Measurements from ENCODE around the gene ZNF468.
"Not testable (repeated sequence)": the region's sequence is repeated elsewhere in the genome, so short reads cannot be mapped to it uniquely, and the experiment has no call there.

The ZNF468 gene

DNA sequence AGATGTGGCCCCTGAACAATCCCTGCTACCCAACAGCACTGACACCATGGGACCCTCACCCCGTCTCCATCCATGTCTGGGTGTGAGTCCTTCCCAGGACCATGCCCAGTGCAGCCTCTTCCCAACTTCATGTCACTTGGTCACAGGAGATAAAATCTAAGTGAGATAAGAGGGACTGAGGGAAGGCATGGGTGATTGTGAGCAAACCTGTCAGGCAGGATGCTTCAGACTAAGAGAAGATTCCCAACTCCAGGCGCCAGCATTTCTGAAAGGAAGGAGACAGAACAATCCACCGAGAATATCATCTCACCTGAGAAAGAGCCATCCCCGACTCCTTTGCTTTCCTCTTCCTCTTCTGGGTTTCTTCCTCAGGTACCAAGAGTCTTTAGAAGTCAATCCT lies 32.5 kb upstream of the ZNF468 start:
- H3K9ac ChIP-seq (ENCODE audit: insufficient read length): no peak overlapping the region
- no peaks in the 10 kb centered on the region for H3K36me3 ChIP-seq (ENCODE audit: insufficient read depth, low read length)
- no peak overlapping the region for H3K27ac ChIP-seq
- H3K4me3 ChIP-seq: no peak overlapping the region
- TF ChIP-seq EZH2 (IDR thresholded peaks at IDR 0.05) (no peak), POLR2AphosphoS5 (IDR thresholded peaks at IDR 0.05; ENCODE audit: borderline replicate concordance, low read depth, low read length) (no peak), FOXP2 (optimal IDR thresholded peaks at IDR 0.05; ENCODE audit: control extremely low read depth, extremely low read length, insufficient read depth) (no peak)
- H3K9me3 ChIP-seq (ENCODE audit: low read depth, low read length): no peaks in the 10 kb centered on the region
- no peak for DNase-seq (ENCODE audit: low read depth, low spot score)

DNA sequence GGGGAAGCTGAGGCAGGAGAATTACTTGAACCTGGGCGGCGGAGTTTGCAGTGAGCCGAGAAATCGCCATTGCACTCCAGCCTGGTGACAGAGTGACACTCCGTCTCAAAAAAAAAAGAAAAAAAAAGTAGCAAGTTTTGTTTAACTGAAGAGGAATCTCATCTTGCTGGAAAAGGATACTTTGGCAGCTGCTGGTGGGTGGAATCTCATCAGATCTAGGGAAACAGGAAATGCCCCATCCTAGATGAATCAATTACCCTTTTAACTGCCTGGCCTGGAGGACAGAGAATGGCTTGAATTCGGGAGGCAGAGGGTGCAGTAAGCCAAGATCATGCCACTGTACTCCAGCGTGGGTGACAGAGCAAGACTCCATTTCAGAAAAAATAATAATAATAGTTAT lies 31.7 kb upstream of the ZNF468 start:
- Histone ChIP-seq H3K9me3 (ENCODE audit: low read depth, low read length) (no peaks in the 10 kb centered on the region), H3K4me3 (no peak overlapping the region), H3K9ac (ENCODE audit: insufficient read length) (no peak overlapping the region), H3K27ac (no peak overlapping the region), H3K36me3 (ENCODE audit: insufficient read depth, low read length) (no peaks in the 10 kb centered on the region)
- DNase-seq (ENCODE audit: low read depth, low spot score): no peak
- no peak for TF ChIP-seq EZH2 (IDR thresholded peaks at IDR 0.05)
- no peak for TF ChIP-seq FOXP2 (optimal IDR thresholded peaks at IDR 0.05; ENCODE audit: control extremely low read depth, extremely low read length, insufficient read depth)
- no peak for TF ChIP-seq POLR2AphosphoS5 (IDR thresholded peaks at IDR 0.05; ENCODE audit: borderline replicate concordance, low read depth, low read length)

DNA sequence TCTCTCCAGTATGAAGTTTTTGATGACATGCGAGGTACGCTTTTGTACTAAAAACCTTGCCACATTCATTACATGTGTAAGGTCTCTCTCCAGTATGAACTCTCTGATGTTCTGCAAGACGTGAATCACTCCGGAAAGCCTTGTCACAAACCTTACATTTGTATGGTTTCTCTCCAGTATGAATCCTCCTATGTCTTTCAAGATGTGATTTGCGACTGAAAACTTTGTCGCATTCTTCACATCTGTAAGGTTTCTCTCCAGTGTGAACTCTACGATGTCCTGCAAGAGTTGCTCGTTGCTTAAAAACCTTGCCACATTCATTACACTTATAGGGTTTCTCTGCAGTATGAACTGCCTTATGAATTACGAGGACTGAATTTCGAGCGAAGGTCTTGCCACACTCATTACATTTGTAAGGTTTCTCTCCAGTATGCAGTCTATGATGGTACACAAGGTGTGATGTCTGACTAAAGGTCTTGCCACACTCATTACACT lies 23.5 kb upstream of the ZNF468 start:
- H3K9ac ChIP-seq (ENCODE audit: insufficient read length): no peak overlapping the region
- H3K4me3 ChIP-seq: no peak overlapping the region
- TF ChIP-seq POLR2AphosphoS5 (IDR thresholded peaks at IDR 0.05; ENCODE audit: borderline replicate concordance, low read depth, low read length) (no peak), EZH2 (IDR thresholded peaks at IDR 0.05) (no peak), FOXP2 (optimal IDR thresholded peaks at IDR 0.05; ENCODE audit: control extremely low read depth, extremely low read length, insufficient read depth) (no peak)
- no peak for DNase-seq (ENCODE audit: low read depth, low spot score)
- peaks cover 6% of the 10 kb centered on the region; the same call in 1 of the 2 replicates for H3K9me3 ChIP-seq (ENCODE audit: low read depth, low read length)
- H3K36me3 ChIP-seq (ENCODE audit: insufficient read depth, low read length): no peaks in the 10 kb centered on the region; the same call in 1 of the 2 replicates
- H3K27ac ChIP-seq: no peak overlapping the region

DNA sequence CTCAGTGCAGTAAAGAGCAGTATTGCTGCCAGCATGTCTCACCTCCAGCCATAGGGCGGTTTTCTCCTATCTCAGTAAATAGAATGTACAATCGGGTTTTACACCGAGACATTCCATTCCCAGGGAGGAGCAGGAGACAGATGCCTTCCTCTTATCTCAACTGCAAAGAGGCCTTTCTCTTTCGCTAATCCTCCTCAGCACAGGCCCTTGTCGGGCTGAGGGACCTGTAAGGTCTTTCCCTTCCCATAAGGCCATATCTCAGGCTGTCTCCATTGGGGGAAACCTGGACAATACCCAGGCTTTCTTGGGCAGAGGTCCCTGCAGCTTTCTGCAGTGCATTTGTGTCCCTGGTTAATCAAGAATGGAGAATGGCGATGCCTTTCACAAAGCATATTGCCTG lies 15.6 kb upstream of the ZNF468 start:
- H3K27ac ChIP-seq; DNase-seq (ENCODE audit: low read depth, low spot score); H3K4me3 ChIP-seq; H3K9me3 ChIP-seq (ENCODE audit: low read depth, low read length); H3K36me3 ChIP-seq (ENCODE audit: insufficient read depth, low read length); H3K9ac ChIP-seq (ENCODE audit: insufficient read length): not testable (repeated sequence)

DNA sequence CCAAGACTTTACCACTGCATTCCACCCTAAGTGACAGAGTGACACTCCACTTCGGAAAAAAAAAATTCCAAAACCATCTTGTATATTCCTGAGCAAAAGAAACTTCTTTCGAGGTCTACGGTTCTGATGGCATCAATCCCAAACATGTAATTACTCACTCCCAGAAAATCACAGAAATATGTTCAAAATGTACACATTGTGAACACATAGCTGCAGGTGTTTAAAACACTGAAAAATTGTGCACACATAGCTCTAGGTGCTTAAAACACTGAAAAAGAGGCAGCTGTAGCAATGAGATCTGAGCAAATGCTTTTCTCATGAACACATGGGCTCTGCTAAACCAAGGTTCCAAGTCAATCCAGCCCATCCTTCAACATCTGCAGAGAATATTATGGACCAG lies 14.0 kb upstream of the ZNF468 start:
- Histone ChIP-seq H3K27ac (no peak overlapping the region), H3K36me3 (ENCODE audit: insufficient read depth, low read length) (no peaks in the 10 kb centered on the region), H3K9me3 (ENCODE audit: low read depth, low read length) (no peaks in the 10 kb centered on the region), H3K4me3 (no peak overlapping the region), H3K9ac (ENCODE audit: insufficient read length) (no peak overlapping the region)
- no peak for DNase-seq (ENCODE audit: low read depth, low spot score)
- TF ChIP-seq EZH2 (IDR thresholded peaks at IDR 0.05) (no peak), FOXP2 (optimal IDR thresholded peaks at IDR 0.05; ENCODE audit: control extremely low read depth, extremely low read length, insufficient read depth) (no peak), POLR2AphosphoS5 (IDR thresholded peaks at IDR 0.05; ENCODE audit: borderline replicate concordance, low read depth, low read length) (no peak)

DNA sequence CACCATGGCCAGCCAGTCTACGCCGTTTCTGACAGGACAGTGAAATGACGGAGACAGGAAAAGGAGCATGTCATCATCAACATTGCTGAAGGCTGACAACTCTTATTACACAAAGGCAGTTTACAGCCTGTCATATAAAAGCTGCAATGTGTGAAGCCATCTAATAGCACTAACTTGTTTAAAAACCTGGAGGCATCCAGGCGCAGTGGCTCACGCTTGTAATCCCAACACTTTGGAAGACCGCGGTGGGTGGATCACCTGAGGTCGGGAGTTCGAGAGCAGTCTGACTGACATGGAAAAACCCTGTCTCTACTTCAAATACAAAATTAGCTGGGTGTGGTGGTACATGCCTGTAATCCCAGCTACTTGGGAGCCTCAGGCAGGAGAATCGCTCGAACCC lies 10.6 kb upstream of the ZNF468 start:
- not testable (repeated sequence) for H3K36me3 ChIP-seq (ENCODE audit: insufficient read depth, low read length); H3K9ac ChIP-seq (ENCODE audit: insufficient read length); DNase-seq (ENCODE audit: low read depth, low spot score); H3K9me3 ChIP-seq (ENCODE audit: low read depth, low read length); H3K4me3 ChIP-seq; H3K27ac ChIP-seq

- H3K27ac ChIP-seq; H3K9me3 ChIP-seq (ENCODE audit: low read depth, low read length); DNase-seq (ENCODE audit: low read depth, low spot score): not testable (repeated sequence)
- peak overlapping the region; percentile 80 for H3K4me3 ChIP-seq
- peak overlapping the region; percentile 74 for H3K9ac ChIP-seq (ENCODE audit: insufficient read length)
- H3K36me3 ChIP-seq (ENCODE audit: insufficient read depth, low read length): peaks cover 16% of the 10 kb centered on the region
Measured at GRCh38 chr19:52856540-52857377, 660 bp downstream of the ZNF468 start.

GRCh38 chr19:52847352-52847751 lies 10.1 kb downstream of the ZNF468 start:
- H3K9me3 ChIP-seq (ENCODE audit: low read depth, low read length); H3K27ac ChIP-seq; DNase-seq (ENCODE audit: low read depth, low spot score); H3K9ac ChIP-seq (ENCODE audit: insufficient read length); H3K4me3 ChIP-seq: not testable (repeated sequence)
- H3K36me3 ChIP-seq (ENCODE audit: insufficient read depth, low read length): peaks cover 78% of the 10 kb centered on the region

GRCh38 chr19:52840825-52841465 lies 16.5 kb downstream of the ZNF468 start:
- not testable (repeated sequence) for DNase-seq (ENCODE audit: low read depth, low spot score)
- Histone ChIP-seq H3K36me3 (ENCODE audit: insufficient read depth, low read length) (peaks cover 67% of the 10 kb centered on the region), H3K9me3 (ENCODE audit: low read depth, low read length) (peaks cover 18% of the 10 kb centered on the region)

GRCh38 chr19:52834289-52834688 lies 23.1 kb downstream of the ZNF468 start:
- DNase-seq (ENCODE audit: low read depth, low spot score); H3K9ac ChIP-seq (ENCODE audit: insufficient read length); H3K4me3 ChIP-seq; H3K27ac ChIP-seq; H3K36me3 ChIP-seq (ENCODE audit: insufficient read depth, low read length); H3K9me3 ChIP-seq (ENCODE audit: low read depth, low read length): not testable (repeated sequence)

More at GRCh38 chr19:52840825-52841465, 16.5 kb downstream of the ZNF468 start:
- not testable (repeated sequence) for H3K27ac ChIP-seq; H3K9ac ChIP-seq (ENCODE audit: insufficient read length); H3K4me3 ChIP-seq

DNA sequence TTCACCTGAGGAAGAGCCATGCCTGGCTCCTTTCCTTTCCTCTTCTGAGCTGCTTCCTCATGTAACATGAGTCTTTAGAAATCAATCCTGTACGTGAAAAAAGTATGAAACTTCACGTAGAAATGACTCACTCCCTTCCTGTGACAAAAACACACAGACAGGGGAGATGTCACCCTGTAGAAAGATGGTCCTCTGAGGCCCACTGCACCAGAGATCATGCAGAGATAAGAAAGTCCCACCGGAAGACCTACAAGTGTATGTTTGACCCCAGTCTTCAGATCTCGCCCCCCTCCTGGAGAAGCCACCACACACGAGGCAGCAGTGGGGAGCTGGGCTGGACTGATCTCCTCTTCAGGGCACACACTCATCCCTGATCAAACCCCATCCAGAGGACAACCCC lies 23.9 kb downstream of the ZNF468 start:
- not testable (repeated sequence) for H3K36me3 ChIP-seq (ENCODE audit: insufficient read depth, low read length); H3K27ac ChIP-seq; DNase-seq (ENCODE audit: low read depth, low spot score); H3K4me3 ChIP-seq; H3K9me3 ChIP-seq (ENCODE audit: low read depth, low read length); H3K9ac ChIP-seq (ENCODE audit: insufficient read length)

DNA sequence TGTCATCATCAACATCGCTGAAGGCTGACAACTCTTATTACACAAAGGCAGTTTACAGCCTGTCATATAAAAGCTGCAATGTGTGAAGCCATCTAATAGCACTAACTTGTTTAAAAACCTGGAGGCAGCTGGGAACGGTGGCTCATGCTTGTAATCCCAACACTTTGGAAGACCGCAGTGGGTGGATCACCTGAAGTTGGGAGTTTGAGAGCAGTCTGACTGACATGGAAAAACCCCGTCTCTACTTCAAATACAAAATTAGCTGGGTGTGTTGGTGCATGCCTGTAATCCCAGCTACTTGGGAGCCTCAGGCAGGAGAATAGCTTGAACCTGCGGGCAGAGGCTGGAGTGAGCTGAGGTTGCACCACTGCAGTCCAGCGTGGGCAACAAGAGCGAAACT lies 27.6 kb downstream of the ZNF468 start:
- not testable (repeated sequence) for H3K9me3 ChIP-seq (ENCODE audit: low read depth, low read length); DNase-seq (ENCODE audit: low read depth, low spot score); H3K9ac ChIP-seq (ENCODE audit: insufficient read length); H3K4me3 ChIP-seq; H3K27ac ChIP-seq; H3K36me3 ChIP-seq (ENCODE audit: insufficient read depth, low read length)
